GM21723 (cell line): ENCODE measurements around the gene CMTM7.

Source experiments
- ATAC-seq: cut with Tn5 transposase; IDR thresholded peaks from one replicate; pipeline ENCODE4 v1.9.1; 2021; ENCODE audit warnings: mild to moderate bottlenecking, moderate library complexity; ENCODE audit not compliant: unreplicated experiment

Gene CMTM7

DNA sequence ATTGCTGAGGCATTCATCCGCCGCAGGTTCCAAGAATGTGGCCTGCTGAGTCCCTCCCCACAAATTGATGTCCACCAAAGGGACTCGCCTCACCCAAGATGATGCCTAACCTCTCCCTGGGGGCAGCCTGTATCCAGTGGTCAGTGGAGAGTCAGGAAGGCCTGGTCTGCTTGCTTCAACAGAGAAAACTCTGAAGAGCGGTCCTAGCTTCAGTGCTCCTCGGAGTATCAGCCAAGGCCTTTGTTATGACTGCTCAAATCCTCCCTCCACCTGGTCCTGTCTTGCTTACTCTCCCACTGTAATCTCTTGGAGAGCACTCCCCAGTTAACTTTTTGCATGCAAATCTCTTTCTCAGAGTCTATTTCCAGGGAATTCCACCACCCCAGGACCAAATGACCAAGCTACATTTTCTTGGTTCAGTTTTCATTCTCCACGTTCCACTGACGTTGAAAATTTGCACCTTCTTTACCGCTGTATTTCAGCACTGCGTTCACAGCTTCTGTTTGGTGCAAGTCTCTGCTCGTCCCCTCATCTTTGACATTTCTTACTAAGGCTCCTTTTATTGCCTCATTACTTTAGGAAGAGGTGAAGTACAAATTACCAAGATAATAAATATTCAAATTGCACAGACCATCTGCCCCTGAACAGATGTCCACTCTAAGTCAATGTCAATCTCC is 22.3 kb downstream of the CMTM7 start:
- no peak for ATAC-seq

DNA sequence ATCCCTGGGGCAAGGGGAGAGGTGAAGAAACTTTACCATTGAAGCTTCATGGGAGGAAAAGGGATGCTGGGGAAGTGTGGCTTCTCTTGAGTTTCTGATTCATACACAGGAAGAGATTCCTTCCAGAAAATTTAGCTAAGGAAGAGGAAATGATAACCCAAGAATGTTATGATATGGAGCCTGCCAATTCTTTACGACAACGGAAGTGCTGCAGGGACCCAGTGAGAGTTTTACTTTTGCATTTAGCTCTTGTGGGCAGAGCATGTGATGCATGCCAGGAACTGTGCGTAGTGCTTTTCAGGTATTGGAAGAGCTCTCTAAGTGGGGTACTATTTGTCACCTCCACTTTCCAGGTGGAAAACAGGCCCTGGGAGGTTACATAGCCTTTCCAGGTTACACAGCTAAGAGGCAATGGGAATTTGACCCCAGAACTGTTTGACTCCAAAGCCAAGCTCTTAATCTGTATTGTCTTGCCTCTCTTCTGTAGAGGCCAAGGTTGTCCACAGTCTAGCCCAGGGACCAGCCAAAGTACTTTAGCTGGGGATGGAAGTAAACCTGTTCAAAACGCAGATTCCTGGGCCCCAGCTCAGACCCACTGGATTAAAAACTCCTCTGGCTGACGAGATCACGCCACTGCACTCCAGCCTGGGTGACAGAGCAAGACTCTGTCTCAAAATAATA is 23.0 kb downstream of the CMTM7 start:
- ATAC-seq: peak; percentile 78

DNA sequence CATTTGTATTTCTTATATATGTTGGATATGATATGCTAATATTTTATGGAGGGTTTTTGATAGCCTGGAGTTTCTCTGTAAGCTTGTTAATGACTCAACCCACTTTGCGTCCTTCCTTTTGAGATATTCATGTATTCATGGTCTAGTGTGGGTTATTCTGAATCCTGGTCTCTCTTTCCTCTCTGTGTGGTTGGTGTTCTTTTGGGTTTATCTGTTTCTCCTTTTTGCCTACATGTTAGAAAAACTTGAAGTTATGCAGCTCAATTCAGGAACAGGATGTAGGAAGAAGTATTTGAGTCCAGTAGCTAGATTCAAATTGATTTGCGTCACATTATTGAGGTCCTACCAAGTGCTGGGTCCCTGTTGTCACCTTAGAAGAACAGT is 28.1 kb downstream of the CMTM7 start:
- ATAC-seq: no peak

DNA sequence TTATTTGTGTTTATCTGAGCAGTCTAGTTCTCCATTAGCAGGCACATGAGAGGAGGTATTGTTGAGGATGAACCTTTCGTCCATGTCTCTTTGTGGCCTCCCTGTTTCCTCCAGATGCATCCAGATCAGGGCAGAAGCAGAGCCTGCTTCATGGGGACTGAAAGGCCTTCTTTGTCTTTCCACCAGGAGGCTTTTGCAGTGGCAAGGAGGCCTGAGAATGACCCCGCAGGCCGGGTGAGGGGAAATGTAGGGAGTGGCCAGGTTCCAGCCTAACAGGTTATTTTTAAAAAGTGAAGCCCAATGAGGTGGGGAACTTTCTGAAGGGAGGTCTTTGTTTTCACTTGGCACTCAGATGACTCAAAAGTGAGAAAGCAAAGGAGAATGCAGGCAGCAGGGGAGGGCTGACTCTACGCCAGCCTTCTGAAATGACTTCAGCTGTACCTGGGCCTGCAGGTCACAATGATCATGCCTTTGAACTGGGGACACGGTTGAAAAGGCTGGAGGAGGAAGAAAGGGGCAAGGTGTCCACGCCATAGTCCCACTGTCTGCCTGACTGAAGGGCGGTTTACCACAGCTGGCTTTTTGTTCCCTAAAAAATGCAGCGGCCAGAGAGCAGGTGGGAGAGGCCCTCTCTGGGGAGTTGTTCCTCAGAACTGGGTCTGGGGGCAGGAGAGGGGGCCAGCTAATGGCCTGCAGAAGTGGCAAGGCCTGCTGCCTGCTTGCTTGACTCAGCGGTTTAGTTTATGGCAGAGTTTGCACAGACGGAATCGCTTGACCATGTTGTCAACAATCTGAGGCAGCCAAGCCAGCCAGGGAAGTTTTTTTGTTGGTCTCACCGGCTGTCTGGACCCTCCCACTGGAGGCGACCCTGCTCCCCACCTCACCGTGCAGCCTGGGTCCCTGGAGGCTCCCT is 28.7 kb downstream of the CMTM7 start:
- peak; percentile 80 for ATAC-seq

GRCh38 chr3:32421185-32421584 is 29.5 kb downstream of the CMTM7 start:
- no peak for ATAC-seq

- ATAC-seq: no peak
Measured at GRCh38 chr3:32421991-32422859, 30.6 kb downstream of the CMTM7 start.

DNA sequence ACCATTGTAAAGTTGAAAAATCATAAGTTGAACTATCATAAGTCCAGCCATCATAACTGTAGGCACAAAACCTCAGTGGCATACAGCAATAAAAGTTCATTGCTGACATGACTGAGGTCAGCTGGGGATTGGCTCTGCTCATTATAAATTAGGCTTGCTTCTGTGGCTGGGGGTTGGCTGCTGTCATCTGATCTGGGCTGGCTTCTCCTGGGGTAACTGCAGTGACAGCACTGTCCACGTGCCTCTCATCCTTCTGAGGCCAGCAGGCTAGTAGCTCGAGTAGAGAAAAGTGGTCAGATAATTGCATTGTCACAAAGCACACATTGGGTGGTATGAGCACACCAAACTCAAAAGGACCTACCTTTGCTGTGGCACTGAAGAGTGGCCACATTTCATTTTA is 31.3 kb downstream of the CMTM7 start:
- no peak for ATAC-seq

GRCh38 chr3:32423534-32423933 is 31.9 kb downstream of the CMTM7 start:
- ATAC-seq: peak; percentile 33

DNA sequence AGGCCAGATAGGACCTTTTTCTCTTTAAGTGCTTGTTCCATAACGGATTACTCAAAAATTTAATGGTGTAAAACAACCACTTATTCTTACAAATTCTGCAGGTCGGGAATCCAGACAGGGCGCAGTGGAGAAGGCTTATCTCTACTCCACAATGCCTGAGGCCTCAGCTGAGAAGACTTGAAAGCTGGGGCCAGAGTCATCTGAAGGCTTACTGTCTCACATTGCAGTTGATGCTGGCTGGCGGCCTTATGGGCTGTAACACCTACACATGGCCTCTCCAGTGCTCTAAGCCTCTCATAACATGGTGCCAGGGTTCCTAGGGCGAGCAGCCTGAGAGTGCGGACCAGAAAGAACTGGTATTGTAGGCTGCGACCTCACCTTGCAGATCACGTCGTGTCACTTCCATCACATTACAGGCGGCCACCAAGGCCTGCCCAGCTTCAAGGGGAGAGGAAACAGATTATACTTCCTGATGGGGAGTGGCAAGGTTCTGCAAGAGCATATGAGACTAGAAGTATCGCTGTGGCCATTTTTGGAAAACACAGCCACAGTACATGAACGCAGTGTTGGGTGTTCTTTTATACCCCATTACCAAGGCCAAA is 32.4 kb downstream of the CMTM7 start:
- ATAC-seq: no peak

DNA sequence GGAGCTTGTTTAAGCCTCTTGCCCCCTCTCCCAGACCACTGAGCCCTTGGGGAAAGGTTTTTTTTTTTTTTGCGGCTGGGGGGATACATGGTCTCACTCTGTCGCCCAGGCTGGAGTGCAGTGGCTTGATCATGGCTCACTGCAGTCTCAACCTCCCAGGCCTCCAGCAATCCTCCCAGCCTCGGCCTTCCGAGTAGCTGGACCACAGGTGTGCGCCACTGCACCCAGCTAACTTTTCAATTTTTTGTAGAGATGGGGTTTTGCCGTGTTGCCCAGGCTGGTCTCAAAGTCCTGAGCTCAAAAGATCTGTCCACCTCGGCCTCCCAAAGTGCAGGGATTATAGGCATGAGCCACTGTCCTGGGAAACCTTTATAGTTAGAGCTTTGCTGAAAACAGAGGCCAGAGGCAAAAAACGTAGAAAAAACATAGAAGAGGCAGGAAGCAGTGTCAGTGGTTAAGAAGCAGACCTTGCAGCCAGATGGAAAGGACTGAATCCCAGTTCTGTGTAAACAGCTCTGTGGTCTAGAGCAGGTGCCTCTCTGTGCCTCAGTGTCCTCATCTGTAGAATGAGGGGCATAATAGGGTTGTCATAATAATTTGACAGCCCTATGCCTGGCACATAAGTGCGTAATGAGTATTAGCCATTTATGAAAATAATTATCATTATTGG is 33.1 kb downstream of the CMTM7 start:
- no peak for ATAC-seq

DNA sequence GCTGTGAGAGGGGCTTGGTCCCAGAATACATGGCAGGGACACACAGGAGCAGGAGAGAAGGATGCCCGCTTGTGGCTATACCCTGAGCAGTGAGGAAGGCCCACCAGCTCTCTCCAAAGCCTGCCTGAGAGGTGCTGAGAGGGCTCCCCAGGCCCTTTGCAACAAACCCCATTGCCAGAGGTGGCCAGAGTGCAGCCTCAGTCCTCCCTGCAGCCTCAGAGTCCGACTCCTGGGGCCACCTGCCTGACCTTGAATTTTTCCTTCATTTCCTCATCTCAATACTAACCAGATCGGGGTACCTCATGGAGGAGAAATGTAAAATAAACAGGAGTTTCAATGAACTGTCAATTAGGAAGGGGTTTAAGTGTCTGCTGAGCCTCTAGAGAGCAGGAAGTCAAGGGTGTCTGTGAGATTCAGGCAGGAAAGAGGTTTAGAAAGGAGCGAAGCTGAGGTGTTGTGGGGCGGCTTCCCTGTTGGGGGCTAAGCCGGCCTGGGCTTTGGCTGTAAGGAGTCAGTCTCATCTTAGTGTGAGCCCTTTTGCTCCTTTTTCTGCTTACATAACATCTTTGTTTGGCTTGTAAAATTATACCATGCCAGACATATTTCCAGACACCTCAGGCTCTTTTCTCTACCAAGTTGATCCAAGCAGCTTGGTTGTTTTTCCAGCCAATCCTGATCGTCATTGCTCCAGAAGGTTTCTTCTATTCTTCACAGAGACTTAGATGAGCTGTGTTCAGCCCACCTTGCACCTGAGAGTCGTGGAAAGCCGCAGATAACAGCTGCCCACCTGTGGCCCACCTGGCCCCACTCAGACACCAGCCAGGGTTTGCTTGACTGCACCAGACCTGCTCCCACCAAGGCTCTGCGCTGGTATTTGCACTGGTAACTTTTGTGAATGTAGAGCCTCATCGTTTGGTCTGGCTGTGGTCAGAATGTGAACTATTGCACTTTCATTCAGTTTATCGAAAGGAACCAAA is 36.7 kb downstream of the CMTM7 start:
- peak; percentile 75 for ATAC-seq

- ATAC-seq: no peak
Measured at GRCh38 chr3:32430900-32431299, 39.2 kb downstream of the CMTM7 start.

- ATAC-seq: no peak
Measured at GRCh38 chr3:32431481-32431880, 39.8 kb downstream of the CMTM7 start.

- no peak for ATAC-seq
Measured at GRCh38 chr3:32432045-32432710, 40.5 kb downstream of the CMTM7 start.

DNA sequence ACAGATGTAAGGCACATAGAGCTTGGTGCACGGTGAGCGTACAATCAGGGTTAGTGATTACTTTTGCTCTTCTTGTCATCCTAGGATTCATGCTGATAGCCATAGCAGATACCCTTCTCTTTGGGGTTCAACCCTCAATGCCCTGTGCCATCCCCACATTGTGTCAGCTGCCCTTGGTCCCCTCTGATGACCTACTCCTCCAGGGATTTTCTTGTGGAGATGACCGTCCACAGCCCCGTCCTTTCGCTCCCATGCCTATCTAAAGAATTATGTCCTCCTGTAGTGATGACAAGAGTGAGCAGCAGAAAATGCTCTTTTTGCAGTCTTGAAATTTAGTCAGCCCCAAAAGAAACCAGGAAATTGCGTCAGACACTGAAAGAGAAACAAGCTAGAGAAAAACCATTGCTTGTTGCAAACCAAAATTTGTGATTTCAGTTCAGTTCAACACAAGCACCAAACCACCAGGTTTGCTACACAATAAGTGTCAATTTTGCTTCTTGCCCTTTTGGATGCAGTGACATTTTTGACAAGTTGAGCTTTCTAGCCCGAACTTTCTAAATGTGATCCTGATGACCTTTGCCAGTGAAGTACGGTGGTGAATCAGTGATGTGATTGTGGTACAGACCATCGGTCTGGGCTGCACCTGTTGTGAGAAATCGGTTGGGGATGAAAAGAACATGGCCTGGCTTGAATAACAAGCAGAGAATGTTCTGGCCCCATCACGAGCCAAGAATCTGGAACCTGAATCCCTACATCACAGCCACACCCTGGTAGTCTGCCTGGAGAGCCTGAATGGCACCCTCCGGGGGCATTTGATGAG is 41.3 kb downstream of the CMTM7 start:
- ATAC-seq: peak; percentile 46

GRCh38 chr3:32434206-32434605 is 42.6 kb downstream of the CMTM7 start:
- ATAC-seq: no peak
